Skeletal muscle satellite cell (primary cell): ENCODE data around the gene PPP2R2B.
A peak's percentile ranks its signal among the peaks of the same experiment; 100 is the strongest.

Source experiments
- H3K27me3 ChIP-seq: 2 replicates; pipeline ENCODE4 v1.7.0; 2013; ENCODE audit warnings: low read length; ENCODE audit not compliant: control insufficient read depth, insufficient read depth
- H3K36me3 ChIP-seq: 2 replicates; pipeline ENCODE4 v1.7.0; 2013; ENCODE audit warnings: mild to moderate bottlenecking, control low read depth, low read length; ENCODE audit not compliant: insufficient read depth
- H3K4me1 ChIP-seq: 2 replicates; pipeline ENCODE4 v1.7.0; 2013; ENCODE audit warnings: low read length; ENCODE audit not compliant: control insufficient read depth, insufficient read depth
- H3K4me2 ChIP-seq: 2 replicates; pipeline ENCODE4 v1.7.0; 2013; ENCODE audit warnings: mild to moderate bottlenecking, low read length
- H3K4me3 ChIP-seq: 2 replicates; pipeline ENCODE4 v1.7.0; 2013; ENCODE audit warnings: low read length
- H3K9ac ChIP-seq: 2 replicates; pipeline ENCODE4 v1.7.0; 2013; ENCODE audit warnings: mild to moderate bottlenecking, low read depth, low read length, moderate library complexity
- H3K9me3 ChIP-seq: replicated peaks from 2 replicates; pipeline ENCODE4 v1.7.0; 2013; ENCODE audit warnings: mild to moderate bottlenecking, control low read depth, low read length

Gene PPP2R2B

GRCh38 chr5:146884066-146884626 lies 5.6 kb upstream of the PPP2R2B start:
- H3K4me2 ChIP-seq: no peak overlapping the region
- no peaks in the 10 kb centered on the region for H3K36me3 ChIP-seq
- H3K4me1 ChIP-seq: no peaks in the 10 kb centered on the region
- H3K9me3 ChIP-seq: no peaks in the 10 kb centered on the region
- peaks cover 5% of the 10 kb centered on the region for H3K27me3 ChIP-seq
- H3K4me3 ChIP-seq: no peak overlapping the region
- H3K9ac ChIP-seq: no peak overlapping the region

DNA sequence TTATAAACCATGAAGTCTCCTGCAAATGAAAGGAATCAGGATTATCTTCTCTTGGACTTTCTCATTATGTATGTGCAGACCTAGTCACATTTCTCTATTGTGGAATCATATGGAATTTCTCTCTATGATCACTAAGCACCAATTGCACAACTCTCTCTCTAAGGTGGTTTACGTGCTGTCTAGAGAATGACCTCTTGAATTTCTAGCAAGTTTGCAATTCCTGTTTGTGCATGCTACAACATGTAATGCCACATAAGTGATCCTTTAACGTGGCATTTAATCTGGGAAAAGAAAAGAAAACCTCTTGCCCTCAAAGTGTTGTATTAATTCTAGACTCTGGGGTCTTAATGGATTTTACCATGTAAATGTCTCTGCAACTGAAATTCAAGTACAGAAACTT lies 5.0 kb upstream of the PPP2R2B start:
- Histone ChIP-seq H3K27me3 (peaks cover 10% of the 10 kb centered on the region), H3K4me1 (peaks cover 5% of the 10 kb centered on the region), H3K9me3 (no peaks in the 10 kb centered on the region), H3K36me3 (no peaks in the 10 kb centered on the region), H3K4me2 (no peak overlapping the region), H3K4me3 (no peak overlapping the region), H3K9ac (no peak overlapping the region)

DNA sequence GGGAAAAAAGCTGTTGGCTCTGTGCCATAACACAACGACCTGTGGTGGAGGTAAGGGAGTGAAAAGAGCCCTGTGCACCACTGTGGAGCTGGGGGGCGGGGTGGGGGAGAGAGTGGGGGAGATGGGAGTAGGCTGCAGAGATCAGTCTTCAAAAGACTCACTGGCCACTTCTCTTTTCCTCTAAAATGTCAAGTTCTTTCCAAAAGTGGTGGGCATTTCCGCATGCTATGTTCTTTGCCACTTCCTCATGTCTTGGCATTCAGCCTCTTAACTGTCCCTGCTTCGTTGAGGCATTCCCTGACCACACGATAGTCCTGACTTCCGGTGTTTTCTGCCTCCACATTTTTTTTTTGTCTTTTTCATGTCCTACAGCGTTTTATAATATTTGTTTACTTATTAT lies 2.4 kb upstream of the PPP2R2B start:
- H3K9me3 ChIP-seq: no peaks in the 10 kb centered on the region
- H3K4me3 ChIP-seq: no peak overlapping the region
- peaks cover 18% of the 10 kb centered on the region for H3K27me3 ChIP-seq
- H3K4me1 ChIP-seq: peaks cover 15% of the 10 kb centered on the region
- no peaks in the 10 kb centered on the region for H3K36me3 ChIP-seq
- no peak overlapping the region for H3K4me2 ChIP-seq
- no peak overlapping the region for H3K9ac ChIP-seq

- Histone ChIP-seq H3K4me2 (peak overlapping the region; percentile 92), H3K9me3 (no peaks in the 10 kb centered on the region), H3K4me1 (peaks cover 15% of the 10 kb centered on the region), H3K36me3 (no peaks in the 10 kb centered on the region), H3K27me3 (peaks cover 16% of the 10 kb centered on the region), H3K4me3 (peak overlapping the region; percentile 91), H3K9ac (peak overlapping the region; percentile 18)
Measured at GRCh38 chr5:146877783-146878475, 628 bp downstream of the PPP2R2B start.

DNA sequence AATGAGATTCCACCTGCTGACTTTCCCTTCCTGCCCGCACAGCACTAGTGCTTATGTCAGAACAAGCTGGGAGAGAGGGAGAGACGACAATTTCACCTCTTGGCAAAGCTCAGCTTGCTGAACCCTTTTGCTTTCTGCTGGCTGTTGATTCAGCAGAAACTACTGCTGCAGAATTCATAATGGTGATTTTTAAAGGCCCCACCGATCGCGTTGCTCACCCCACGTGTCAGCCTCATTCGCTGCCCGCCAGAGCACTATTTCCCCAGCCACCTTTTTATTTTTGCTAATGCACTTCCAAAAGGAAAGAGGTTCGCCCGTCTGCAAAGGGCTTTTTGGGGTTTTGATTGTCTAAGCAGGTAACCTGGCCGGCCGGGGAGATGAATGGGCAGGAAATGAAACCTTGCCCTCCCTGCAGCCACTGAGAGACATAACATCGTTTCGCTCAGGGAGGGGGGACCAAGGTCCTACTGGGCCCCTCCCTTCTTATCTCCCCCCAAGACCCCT lies 1.3 kb downstream of the PPP2R2B start:
- peak overlapping the region; percentile 91 for H3K4me3 ChIP-seq

GRCh38 chr5:146873186-146873917 lies 5.2 kb downstream of the PPP2R2B start:
- H3K27me3 ChIP-seq: peaks cover 11% of the 10 kb centered on the region
- H3K9me3 ChIP-seq: no peaks in the 10 kb centered on the region
- no peak overlapping the region for H3K4me3 ChIP-seq
- no peaks in the 10 kb centered on the region for H3K36me3 ChIP-seq
- H3K9ac ChIP-seq: no peak overlapping the region
- no peak overlapping the region for H3K4me2 ChIP-seq
- peaks cover 10% of the 10 kb centered on the region for H3K4me1 ChIP-seq

More for the DNA sequence above, 1.3 kb downstream of the PPP2R2B start:
- H3K4me2 ChIP-seq: peak overlapping the region; percentile 92
- H3K27me3 ChIP-seq: peaks cover 16% of the 10 kb centered on the region
- peaks cover 15% of the 10 kb centered on the region for H3K4me1 ChIP-seq
- no peaks in the 10 kb centered on the region for H3K9me3 ChIP-seq
- no peaks in the 10 kb centered on the region for H3K36me3 ChIP-seq
- peak overlapping the region; percentile 18 for H3K9ac ChIP-seq

GRCh38 chr5:146872188-146872587 lies 6.4 kb downstream of the PPP2R2B start:
- Histone ChIP-seq H3K9ac (no peak overlapping the region), H3K4me3 (no peak overlapping the region), H3K9me3 (no peaks in the 10 kb centered on the region), H3K4me1 (peaks cover 2% of the 10 kb centered on the region), H3K27me3 (peaks cover 7% of the 10 kb centered on the region), H3K4me2 (no peak overlapping the region), H3K36me3 (no peaks in the 10 kb centered on the region)

DNA sequence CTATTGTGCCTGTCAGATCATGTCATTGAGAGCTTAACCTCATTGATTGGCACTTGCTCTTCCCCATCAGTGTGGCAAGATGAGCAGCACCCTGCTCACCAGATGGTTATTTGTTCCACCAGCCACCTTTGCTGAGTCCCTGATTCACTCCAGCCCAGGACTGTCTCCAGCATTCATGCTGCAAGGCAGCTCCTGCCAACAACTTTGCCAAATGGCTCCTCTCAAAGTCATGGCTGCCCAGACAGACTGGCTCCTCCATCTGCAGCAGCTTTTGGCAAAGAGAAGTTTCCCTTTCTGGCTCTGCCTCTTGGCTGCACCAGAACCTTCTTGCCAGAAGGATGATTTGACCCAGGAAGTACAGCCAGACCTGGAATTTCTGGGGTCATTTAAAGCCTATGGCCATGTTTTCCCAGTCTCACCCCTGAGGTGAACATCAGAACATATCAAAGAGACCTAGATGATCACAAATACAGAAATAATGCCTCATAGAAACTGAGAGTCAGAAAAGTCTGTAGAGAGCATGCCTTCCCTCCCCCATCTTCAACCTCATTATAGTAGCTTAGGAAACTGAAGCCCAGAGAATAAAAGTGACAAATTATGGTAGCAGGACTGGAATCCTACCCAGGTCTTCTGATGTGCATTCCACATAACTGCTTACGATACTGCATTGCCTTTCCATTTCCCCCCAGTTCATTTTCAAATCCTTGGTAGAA lies 10.4 kb downstream of the PPP2R2B start:
- Histone ChIP-seq H3K9ac (no peak overlapping the region), H3K4me2 (no peak overlapping the region), H3K27me3 (peaks cover 3% of the 10 kb centered on the region), H3K4me1 (no peaks in the 10 kb centered on the region), H3K36me3 (no peaks in the 10 kb centered on the region), H3K4me3 (no peak overlapping the region), H3K9me3 (no peaks in the 10 kb centered on the region)

DNA sequence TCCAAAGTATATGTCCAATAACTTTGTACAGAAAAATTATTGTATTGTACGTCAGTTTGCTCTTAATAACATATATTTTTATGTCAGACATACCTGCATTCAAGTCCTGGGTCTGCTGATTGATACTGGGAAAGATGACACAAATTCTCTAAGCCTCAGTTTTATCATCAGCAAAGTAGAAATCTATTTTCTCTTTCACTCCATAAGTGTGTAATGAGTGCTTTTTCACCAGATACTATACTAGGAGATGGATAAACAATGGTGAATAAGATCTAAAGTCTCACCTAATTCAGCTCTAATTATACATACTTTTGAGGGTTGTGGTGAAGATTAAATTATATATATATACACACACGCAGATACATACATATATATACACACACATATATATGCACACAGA lies 12.3 kb downstream of the PPP2R2B start:
- Histone ChIP-seq H3K4me3 (no peak overlapping the region), H3K9me3 (no peaks in the 10 kb centered on the region), H3K9ac (no peak overlapping the region), H3K4me1 (no peaks in the 10 kb centered on the region), H3K36me3 (no peaks in the 10 kb centered on the region), H3K27me3 (peaks cover 3% of the 10 kb centered on the region), H3K4me2 (no peak overlapping the region)

DNA sequence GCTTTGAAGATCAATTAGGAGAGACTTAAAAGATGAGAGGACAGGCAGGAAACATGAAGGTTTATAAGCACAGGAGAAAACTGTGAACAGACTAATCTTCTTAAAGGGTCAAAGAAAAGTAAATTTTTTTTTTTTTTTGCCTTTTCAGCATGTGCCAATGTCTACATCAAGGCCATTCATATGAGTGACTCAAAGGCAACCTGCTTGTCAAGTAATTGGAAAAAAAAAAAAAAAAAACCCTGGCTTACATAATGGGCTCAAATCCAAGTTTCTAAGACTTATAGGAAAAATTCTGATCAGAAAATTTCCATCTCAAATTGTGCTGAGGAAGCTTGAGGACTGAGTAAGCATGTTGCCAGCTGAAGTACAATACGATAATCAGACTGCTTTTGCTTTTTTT lies 15.9 kb downstream of the PPP2R2B start:
- H3K9me3 ChIP-seq: no peaks in the 10 kb centered on the region
- peaks cover 10% of the 10 kb centered on the region for H3K4me1 ChIP-seq
- no peaks in the 10 kb centered on the region for H3K36me3 ChIP-seq
- H3K4me3 ChIP-seq: no peak overlapping the region
- H3K27me3 ChIP-seq: no peaks in the 10 kb centered on the region
- no peak overlapping the region for H3K9ac ChIP-seq
- no peak overlapping the region for H3K4me2 ChIP-seq

DNA sequence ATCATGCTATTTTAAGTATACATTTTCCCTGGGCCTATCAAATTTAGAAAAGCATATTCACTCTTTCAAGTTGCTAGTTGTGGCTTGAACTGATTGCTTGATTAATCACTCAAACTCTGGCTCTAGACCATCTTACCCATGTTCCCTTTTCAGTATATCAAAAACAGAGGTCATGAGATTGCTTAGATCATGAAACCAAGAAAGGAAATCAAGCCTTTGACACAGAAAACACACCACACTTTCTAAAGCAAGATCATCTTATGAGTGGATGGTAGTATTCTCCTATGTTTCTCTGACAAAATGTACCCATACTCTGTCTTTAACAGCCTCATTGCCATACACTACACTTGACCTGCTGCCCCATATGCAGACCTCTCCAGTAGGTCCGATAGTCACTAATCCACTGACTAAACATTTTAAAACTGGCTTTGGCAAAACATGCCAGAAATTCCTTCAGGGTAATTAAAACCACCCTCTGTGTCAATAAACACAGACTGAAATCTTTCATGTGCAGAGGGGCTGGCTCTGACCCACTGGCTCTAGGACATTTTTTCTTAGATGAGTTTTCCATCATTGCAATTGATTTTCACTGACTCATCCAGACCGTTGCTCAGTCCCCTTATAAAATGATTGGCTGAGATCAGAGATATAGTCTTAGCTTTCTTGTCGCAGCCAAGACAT lies 18.2 kb downstream of the PPP2R2B start:
- Histone ChIP-seq H3K36me3 (no peaks in the 10 kb centered on the region), H3K4me1 (peaks cover 10% of the 10 kb centered on the region), H3K9ac (no peak overlapping the region), H3K4me2 (peak overlapping the region; percentile 22), H3K9me3 (no peaks in the 10 kb centered on the region), H3K4me3 (no peak overlapping the region), H3K27me3 (no peaks in the 10 kb centered on the region)
